ENCODE results near the gene HPD. TPM values are rescaled to one million over a fixed set of nuclear protein-coding genes. Genes with fewer than 3 reads are reported as not detected.

Gene HPD
- total RNA-seq, 1 experiment from 2014 or later: not detected

DNA sequence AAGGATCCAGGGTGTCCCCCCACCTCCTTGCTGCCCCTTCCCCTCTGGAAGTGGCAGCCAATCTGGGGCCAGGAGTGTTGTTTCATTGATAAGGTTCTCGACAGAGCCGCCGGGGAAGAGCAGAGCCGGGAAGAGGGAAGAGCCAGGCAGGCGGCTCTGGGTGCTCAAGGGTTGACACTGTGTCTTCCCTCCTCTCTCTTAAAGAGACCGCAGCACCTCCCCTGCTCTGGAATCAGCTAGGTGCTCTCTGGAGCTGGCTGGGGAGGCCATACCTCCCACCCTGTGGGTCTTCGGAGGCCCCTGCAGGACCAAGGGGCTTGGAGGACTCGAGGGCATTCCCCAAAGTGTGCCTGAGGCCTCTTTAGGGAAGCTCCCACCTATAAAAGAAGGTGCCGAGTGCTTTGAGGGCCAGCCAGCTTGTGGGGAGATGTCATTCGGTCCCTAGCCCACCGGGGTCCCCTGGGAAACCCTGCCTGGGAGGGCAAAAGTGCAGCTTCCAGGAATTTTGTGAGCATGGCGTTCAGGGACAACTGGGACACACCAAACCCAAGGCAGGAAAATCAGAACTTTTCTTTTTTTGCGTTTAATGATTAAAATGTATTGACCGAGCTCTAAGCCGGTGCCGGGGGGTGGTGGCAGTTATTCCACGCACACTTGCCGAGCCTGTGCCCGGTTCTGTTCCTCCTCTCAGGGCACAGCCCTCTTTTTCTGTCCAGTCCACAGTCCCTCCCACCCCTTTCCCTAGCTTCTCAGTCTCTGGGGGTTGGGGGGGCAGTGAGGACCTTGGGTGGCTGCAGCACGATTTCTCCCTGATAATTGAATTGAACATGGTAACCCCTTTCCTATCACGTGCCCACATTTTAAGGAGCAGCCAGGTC, 51.9 kb downstream of the HPD start:
- peak; percentile 50 for DNase-seq
- Histone ChIP-seq H3K79me2 (ENCODE audit: low read length) (peaks cover 94% of the 10 kb centered on the region), H3K36me3 (ENCODE audit: low read depth, low read length) (peaks cover 15% of the 10 kb centered on the region; the same call in 1 of the 2 replicates), H3K9ac (ENCODE audit: low read length) (peak overlapping the region; percentile 79), H3K9me3 (ENCODE audit: low read length) (no peaks in the 10 kb centered on the region), H2AFZ (ENCODE audit: low read length) (no peak overlapping the region), H3K9me2 (replicated peaks; ENCODE audit: low read length) (no peaks in the 10 kb centered on the region), H3K4me1 (ENCODE audit: insufficient read depth, low read length) (peaks cover 30% of the 10 kb centered on the region), H3F3A (ENCODE audit: low read length, unreplicated experiment) (no peaks in the 10 kb centered on the region), H4K20me1 (ENCODE audit: low read length) (peaks cover 13% of the 10 kb centered on the region), H3K27me3 (ENCODE audit: low read length) (no peaks in the 10 kb centered on the region), H3K4me2 (ENCODE audit: low read length) (peak overlapping the region; percentile 85), H3K4me3 (ENCODE audit: low read length) (peak overlapping the region; percentile 71), H3K27ac (ENCODE audit: low read length) (no peak overlapping the region)
- no TSS peak for BruUV-seq (replicated peaks)
- no peak for TF ChIP-seq EZH2 (IDR thresholded peaks at IDR 0.05; ENCODE audit: low read length, unreplicated experiment)
- no peak for TF ChIP-seq EZH2phosphoT487 (IDR thresholded peaks at IDR 0.05; ENCODE audit: borderline replicate concordance, low read length)
- TF ChIP-seq, protein P1, sequence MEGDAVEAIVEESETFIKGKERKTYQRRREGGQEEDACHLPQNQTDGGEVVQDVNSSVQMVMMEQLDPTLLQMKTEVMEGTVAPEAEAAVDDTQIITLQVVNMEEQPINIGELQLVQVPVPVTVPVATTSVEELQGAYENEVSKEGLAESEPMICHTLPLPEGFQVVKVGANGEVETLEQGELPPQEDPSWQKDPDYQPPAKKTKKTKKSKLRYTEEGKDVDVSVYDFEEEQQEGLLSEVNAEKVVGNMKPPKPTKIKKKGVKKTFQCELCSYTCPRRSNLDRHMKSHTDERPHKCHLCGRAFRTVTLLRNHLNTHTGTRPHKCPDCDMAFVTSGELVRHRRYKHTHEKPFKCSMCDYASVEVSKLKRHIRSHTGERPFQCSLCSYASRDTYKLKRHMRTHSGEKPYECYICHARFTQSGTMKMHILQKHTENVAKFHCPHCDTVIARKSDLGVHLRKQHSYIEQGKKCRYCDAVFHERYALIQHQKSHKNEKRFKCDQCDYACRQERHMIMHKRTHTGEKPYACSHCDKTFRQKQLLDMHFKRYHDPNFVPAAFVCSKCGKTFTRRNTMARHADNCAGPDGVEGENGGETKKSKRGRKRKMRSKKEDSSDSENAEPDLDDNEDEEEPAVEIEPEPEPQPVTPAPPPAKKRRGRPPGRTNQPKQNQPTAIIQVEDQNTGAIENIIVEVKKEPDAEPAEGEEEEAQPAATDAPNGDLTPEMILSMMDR (conservative IDR thresholded peaks at IDR 0.05; ENCODE audit: low read depth, low read length): no peak
- intact Hi-C loops (cut with micrococcal nuclease): no loop called here
- ChIA-PET CTCF (interaction anchor here (1.1 to 2.7 kb wide), 2 partner anchors 12 to 23 kb away, joined by 4 to 29 read pairs; no protein-coding TSS in a partner anchor), POLR2A (ENCODE audit: unreplicated experiment) (interaction anchor here (0.6 to 0.7 kb wide), 2 partner anchors 10 to 12 kb away, joined by 3 to 4 read pairs; no protein-coding TSS in a partner anchor)
- ATAC-seq: peak; percentile 21

DNA sequence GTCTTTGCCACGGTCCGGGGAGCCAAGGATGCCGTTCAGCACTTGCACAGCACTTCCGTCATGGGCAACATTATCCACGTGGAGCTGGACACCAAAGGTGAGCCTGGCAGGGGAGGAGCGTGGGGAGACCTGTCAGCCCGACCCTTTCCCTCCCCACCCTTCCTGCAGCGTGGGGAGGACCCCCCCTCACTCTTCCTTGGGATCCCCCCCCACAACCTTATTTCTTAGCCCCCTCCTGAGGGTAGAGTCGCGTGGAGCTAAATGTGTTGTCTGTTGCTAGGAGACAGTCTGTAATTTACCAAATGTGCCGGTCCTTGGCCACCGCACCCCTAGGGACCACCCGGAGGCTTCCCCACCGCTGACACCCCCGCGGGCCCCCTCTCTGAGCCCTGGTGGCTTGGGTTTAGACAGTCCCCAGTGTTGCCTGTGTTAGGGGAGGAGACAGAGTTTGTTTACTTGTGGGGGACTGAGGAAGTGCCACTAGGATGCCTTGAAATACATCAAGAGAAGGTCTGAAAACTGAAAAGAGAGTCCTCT, 52.6 kb downstream of the HPD start:
- Histone ChIP-seq H4K20me1 (ENCODE audit: low read length) (peaks cover 9% of the 10 kb centered on the region; the same call in 1 of the 2 replicates), H3K9me3 (ENCODE audit: low read length) (no peaks in the 10 kb centered on the region), H3K27me3 (ENCODE audit: low read length) (no peaks in the 10 kb centered on the region), H3K4me2 (ENCODE audit: low read length) (peak overlapping the region; percentile 85), H2AFZ (ENCODE audit: low read length) (peak overlapping the region; percentile 25; the same call in 1 of the 2 replicates), H3K79me2 (ENCODE audit: low read length) (peaks cover 94% of the 10 kb centered on the region), H3K4me1 (ENCODE audit: insufficient read depth, low read length) (peaks cover 30% of the 10 kb centered on the region), H3K4me3 (ENCODE audit: low read length) (peak overlapping the region; percentile 71), H3K9me2 (replicated peaks; ENCODE audit: low read length) (no peaks in the 10 kb centered on the region), H3K27ac (ENCODE audit: low read length) (no peak overlapping the region), H3K36me3 (ENCODE audit: low read depth, low read length) (peaks cover 15% of the 10 kb centered on the region; the same call in 1 of the 2 replicates), H3F3A (ENCODE audit: low read length, unreplicated experiment) (no peaks in the 10 kb centered on the region), H3K9ac (ENCODE audit: low read length) (peak overlapping the region; percentile 79)
- DNase-seq: no peak
- intact Hi-C loops (cut with micrococcal nuclease): no loop called here
- no peak for ATAC-seq
- POLR2A ChIA-PET (ENCODE audit: unreplicated experiment): interaction anchor here (0.6 kb wide), 1 partner anchor 22 kb away, joined by 4 read pairs; no protein-coding TSS in a partner anchor
- CTCF ChIA-PET: interaction anchor here (2.7 kb wide), 1 partner anchor 11 kb away, joined by 29 read pairs; no protein-coding TSS in a partner anchor
- TF ChIP-seq EZH2phosphoT487 (IDR thresholded peaks at IDR 0.05; ENCODE audit: borderline replicate concordance, low read length) (no peak), EZH2 (IDR thresholded peaks at IDR 0.05; ENCODE audit: low read length, unreplicated experiment) (no peak)
- TF ChIP-seq, protein P1 (conservative IDR thresholded peaks at IDR 0.05; ENCODE audit: low read depth, low read length): no peak
- no TSS peak for BruUV-seq (replicated peaks)
